SU-DHL-6 (cell line): Measurements from ENCODE around the gene NUP88.

Experiments
- H2AFZ ChIP-seq: fragments of 200-600 bp; sonication (generic); 2 replicates; pipeline ENCODE4 v1.6.1; 2014; ENCODE audit warnings: low read depth, mild to moderate bottlenecking, moderate library complexity, mixed read lengths, antibody characterized with exemption, low read length; ENCODE audit not compliant: severe bottlenecking
- H3F3A ChIP-seq: fragments of 200-600 bp; shearing (Covaris generic); 2 replicates; pipeline ENCODE4 v1.6.0; 2016; ENCODE audit warnings: antibody characterized with exemption, mild to moderate bottlenecking; ENCODE audit not compliant: insufficient read depth
- H3K27ac ChIP-seq: fragments of 200-600 bp; sonication (generic); 2 replicates; pipeline ENCODE4 v1.5.1; 2016; ENCODE audit warnings: low read depth, mild to moderate bottlenecking, low read length, moderate library complexity, mixed read lengths
- H3K27me3 ChIP-seq: fragments of 200-600 bp; sonication (generic), shearing (Covaris generic); 2 replicates; pipeline ENCODE4 v1.6.0; 2014; ENCODE audit warnings: mild to moderate bottlenecking, low read length
- H3K36me3 ChIP-seq: fragments of 200-600 bp; sonication (generic); 2 replicates; pipeline ENCODE4 v1.6.1; 2014; ENCODE audit warnings: mild to moderate bottlenecking, low read length, mixed read lengths
- H3K4me2 ChIP-seq: fragments of 300-600, 200-600 bp; shearing (Covaris generic), sonication (generic); 2 replicates; pipeline ENCODE4 v1.6.0; 2014; ENCODE audit warnings: low read length, low read depth, mild to moderate bottlenecking; ENCODE audit not compliant: poor library complexity, severe bottlenecking
- H3K4me3 ChIP-seq: fragments of 200-600 bp; sonication (generic); 2 replicates; pipeline ENCODE4 v1.5.1; 2014; ENCODE audit warnings: antibody characterized with exemption, low read length, mild to moderate bottlenecking, mixed read lengths; ENCODE audit not compliant: insufficient read depth, poor library complexity, severe bottlenecking
- H3K79me2 ChIP-seq: fragments of 200-600 bp; sonication (generic); 2 replicates; pipeline ENCODE4 v1.6.1; 2014; ENCODE audit warnings: mild to moderate bottlenecking, low read length, moderate library complexity; ENCODE audit not compliant: insufficient read depth
- H3K9ac ChIP-seq: fragments of 200-600 bp; sonication (generic); 2 replicates; pipeline ENCODE4 v1.7.0; 2014; ENCODE audit warnings: mild to moderate bottlenecking, low read length
- H3K9me2 ChIP-seq: fragments of 200-600 bp; sonication (generic); replicated peaks from 2 replicates; pipeline ENCODE4 v1.6.1; 2014; ENCODE audit warnings: low read length; ENCODE audit not compliant: insufficient read depth
- H3K9me3 ChIP-seq: fragments of 200-600 bp; sonication (generic); 2 replicates; pipeline ENCODE4 v1.6.1; 2014; ENCODE audit warnings: low read length, mixed read lengths; ENCODE audit not compliant: insufficient read depth
- H4K20me1 ChIP-seq: fragments of 200-600 bp; sonication (generic); 2 replicates; pipeline ENCODE4 v1.6.1; 2014; ENCODE audit warnings: low read depth, mild to moderate bottlenecking, antibody characterized with exemption, low read length, moderate library complexity, mixed read lengths
- CTCF ChIP-seq: fragments of 200-600 bp; sonication (generic); IDR thresholded peaks from one replicate; pipeline ENCODE4 v1.5.1; 2017; ENCODE audit warnings: antibody characterized with exemption, mild to moderate bottlenecking, low read length, moderate library complexity; ENCODE audit not compliant: insufficient read depth, poor library complexity, severe bottlenecking
- EZH2phosphoT487 ChIP-seq: fragments of 200-600 bp; sonication (generic), shearing (Covaris generic); conservative IDR thresholded peaks from 2 replicates; pipeline ENCODE4 v1.6.1; 2018; ENCODE audit warnings: mild to moderate bottlenecking, antibody characterized with exemption, low read length, moderate library complexity, mixed read lengths

NUP88 gene

GRCh38 chr17:5361426-5361825, 58.0 kb downstream of the NUP88 start:
- H3K27ac ChIP-seq = no peak overlapping the region
- H3K4me3 ChIP-seq = no peak overlapping the region
- no peaks in the 10 kb centered on the region for H3K27me3 ChIP-seq
- H3K9me2 ChIP-seq = no peaks in the 10 kb centered on the region
- no peak overlapping the region for H3K4me2 ChIP-seq
- no peaks in the 10 kb centered on the region for H4K20me1 ChIP-seq
- TF ChIP-seq CTCF (no peak), EZH2phosphoT487 (no peak)
- peaks cover 4% of the 10 kb centered on the region; the same call in 1 of the 2 replicates for H3F3A ChIP-seq
- H2AFZ ChIP-seq = no peak overlapping the region
- no peak overlapping the region for H3K9ac ChIP-seq
- no peaks in the 10 kb centered on the region for H3K79me2 ChIP-seq
- no peaks in the 10 kb centered on the region for H3K9me3 ChIP-seq
- peaks cover 19% of the 10 kb centered on the region; the same call in 1 of the 2 replicates for H3K36me3 ChIP-seq

GRCh38 chr17:5355421-5356129, 63.9 kb downstream of the NUP88 start:
- no peaks in the 10 kb centered on the region for H3K9me2 ChIP-seq
- H2AFZ ChIP-seq = no peak overlapping the region
- peaks cover 22% of the 10 kb centered on the region; the same call in 1 of the 2 replicates for H3K36me3 ChIP-seq
- H3K4me3 ChIP-seq = no peak overlapping the region
- H3K79me2 ChIP-seq = no peaks in the 10 kb centered on the region
- no peaks in the 10 kb centered on the region for H3F3A ChIP-seq
- no peak overlapping the region for H3K9ac ChIP-seq
- TF ChIP-seq CTCF (no peak), EZH2phosphoT487 (no peak)
- no peaks in the 10 kb centered on the region for H3K27me3 ChIP-seq
- no peak overlapping the region for H3K4me2 ChIP-seq
- H4K20me1 ChIP-seq = no peaks in the 10 kb centered on the region
- no peaks in the 10 kb centered on the region for H3K9me3 ChIP-seq
- no peak overlapping the region for H3K27ac ChIP-seq

- Histone ChIP-seq H4K20me1 (no peaks in the 10 kb centered on the region), H3K36me3 (peaks cover 23% of the 10 kb centered on the region; the same call in 1 of the 2 replicates), H3F3A (no peaks in the 10 kb centered on the region), H3K9me2 (no peaks in the 10 kb centered on the region), H3K9me3 (no peaks in the 10 kb centered on the region), H2AFZ (no peak overlapping the region), H3K4me2 (no peak overlapping the region), H3K4me3 (no peak overlapping the region), H3K79me2 (no peaks in the 10 kb centered on the region), H3K27ac (no peak overlapping the region), H3K27me3 (no peaks in the 10 kb centered on the region), H3K9ac (no peak overlapping the region)
- TF ChIP-seq EZH2phosphoT487 = no peak
- no peak for TF ChIP-seq CTCF
Observed at GRCh38 chr17:5354886-5355415, 64.5 kb downstream of the NUP88 start.
